Fibroblast of skin of left quadriceps (primary cell): Measurements from ENCODE around the gene XYLT1.

Experiments used
- DNase-seq, 2 experiments: peaks; one replicate each; pipeline ENCODE4 v3.0.0-alpha.2; 2013; ENCODE audit warnings: low read depth in 2 of 2

The XYLT1 gene

GRCh38 chr16:17457997-17458396 lies 12.8 kb downstream of the XYLT1 start:
- no peak for DNase-seq

- DNase-seq: no peak
These were observed 13.2 kb downstream of the XYLT1 start for GRCh38 chr16:17457513-17457912.

DNA sequence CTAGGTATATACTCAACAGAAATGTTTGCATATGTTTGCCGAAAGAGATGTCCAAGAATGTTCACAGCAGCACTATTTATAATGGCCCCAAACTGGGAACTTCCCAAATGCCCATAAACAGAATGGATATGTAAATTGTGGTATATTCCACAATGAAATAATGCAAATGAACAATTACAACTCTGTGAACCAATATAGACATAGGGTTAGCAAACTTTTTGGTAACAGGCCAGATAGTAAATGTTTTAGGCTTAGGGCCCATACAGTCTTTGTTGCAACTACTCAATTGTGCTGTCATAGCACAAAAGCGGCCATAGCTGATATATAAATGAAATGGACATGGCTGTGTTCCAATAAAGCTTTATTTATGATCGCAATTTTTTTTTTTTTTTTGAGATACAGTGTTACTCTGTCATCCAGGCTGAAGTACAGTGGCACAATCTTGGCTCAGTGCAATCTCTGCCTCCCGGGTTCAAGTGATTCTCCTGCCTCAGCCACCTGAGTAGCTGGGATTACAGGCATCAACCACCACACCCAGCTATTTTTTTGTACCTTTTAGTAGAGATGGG lies 16.5 kb downstream of the XYLT1 start:
- DNase-seq: no peak

DNA sequence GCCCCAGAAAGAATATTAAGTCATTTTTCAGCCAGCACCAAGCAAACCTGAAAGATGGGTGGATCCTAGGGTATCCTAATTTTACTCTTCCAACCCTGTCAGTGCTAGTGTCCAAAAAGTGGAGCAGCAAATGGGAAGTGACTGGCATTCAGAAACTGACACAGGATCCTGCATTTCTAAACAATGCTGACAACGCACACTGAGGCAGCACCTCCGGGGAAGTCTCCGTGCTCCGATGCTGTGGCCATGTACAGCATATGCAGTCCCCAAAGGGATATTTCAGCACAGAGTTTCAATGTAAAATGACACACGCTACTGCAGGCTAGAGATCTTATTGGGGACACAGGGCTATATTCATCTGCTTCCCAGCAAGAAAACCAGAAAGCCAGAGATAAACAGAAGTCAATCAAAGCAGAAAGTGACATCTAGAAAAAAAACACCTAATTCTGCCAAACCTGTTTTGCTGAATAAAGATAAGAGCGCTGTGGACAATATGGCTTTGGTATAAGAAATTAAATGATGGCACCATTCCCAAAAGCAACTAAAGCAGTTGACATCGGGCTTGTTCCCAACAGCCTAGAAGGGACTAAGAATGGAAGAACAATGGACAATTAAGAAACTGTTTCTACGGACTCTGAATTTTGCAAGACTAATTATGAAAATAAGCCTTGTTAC lies 17.3 kb downstream of the XYLT1 start:
- no peak for DNase-seq

- peak; percentile 55 for DNase-seq
These were observed 17.8 kb downstream of the XYLT1 start for GRCh38 chr16:17452922-17453321.

- DNase-seq: no peak
These were observed 18.9 kb downstream of the XYLT1 start for GRCh38 chr16:17451843-17452242.

DNA sequence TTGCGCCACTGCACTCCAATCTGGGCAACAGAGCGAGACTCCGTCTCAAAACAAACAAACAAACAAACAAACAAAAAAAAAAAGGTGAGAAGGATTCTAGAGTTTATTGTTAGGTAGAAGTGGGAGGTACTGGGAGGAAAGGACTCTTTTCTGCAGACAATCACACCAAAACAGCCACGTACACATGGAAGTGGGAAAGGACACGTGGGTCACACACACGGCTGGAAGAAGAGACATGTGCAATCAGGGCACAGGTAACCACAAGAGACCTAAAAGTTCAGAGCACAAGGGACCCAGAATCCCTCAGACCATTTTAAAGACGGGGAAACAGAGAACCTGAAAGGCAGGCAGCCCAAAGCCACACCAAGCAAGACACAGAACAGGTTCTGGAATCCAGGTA lies 20.5 kb downstream of the XYLT1 start:
- no peak for DNase-seq

- no peak for DNase-seq
These were observed 21.8 kb downstream of the XYLT1 start for GRCh38 chr16:17448640-17449638.

DNA sequence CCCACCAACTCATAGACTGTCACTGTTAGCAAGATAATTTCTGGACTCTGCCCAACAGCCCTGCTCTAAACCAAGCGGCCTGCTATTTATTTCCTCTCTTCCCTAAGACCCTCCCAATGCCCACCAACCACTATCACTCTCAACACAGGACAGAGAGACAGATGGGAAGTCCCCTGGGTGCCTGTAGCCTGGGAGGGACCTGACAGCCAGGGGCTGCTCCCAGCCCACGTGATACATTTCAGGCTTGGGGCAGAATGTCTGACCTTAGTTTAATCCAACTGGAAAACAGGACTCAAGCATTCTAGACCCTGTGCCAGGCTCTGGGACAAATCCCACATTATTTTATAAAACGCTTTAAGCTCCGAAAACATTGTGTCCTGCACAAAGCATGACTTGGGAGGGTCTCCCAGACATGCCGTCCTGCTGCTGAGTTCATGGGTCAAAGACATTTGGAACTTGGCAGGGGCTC lies 23.6 kb downstream of the XYLT1 start:
- no peak for DNase-seq

- no peak for DNase-seq
These were observed 24.1 kb downstream of the XYLT1 start for GRCh38 chr16:17446661-17447060.

DNA sequence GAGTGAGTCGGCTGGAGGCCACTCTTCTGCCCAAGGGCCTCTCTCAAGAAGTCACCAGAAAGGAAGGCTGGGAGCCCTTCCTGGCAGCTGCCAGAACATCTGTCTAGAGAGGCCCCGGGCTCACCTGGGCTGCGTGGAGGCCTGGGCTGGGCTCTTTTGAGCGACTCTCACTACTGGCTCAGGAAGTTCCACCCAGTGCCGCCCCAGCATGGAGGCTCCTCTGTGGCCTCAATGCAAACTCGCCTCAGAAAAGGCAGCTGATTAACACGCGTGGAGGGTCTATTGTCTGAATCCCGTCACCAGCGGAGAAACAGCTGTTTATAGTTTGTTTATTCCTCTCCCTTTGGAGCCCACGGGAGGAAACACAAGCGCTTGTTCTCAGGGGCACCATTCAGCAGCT lies 25.3 kb downstream of the XYLT1 start:
- DNase-seq: no peak

- no peak for DNase-seq
These were observed 26.1 kb downstream of the XYLT1 start for GRCh38 chr16:17444658-17445057.

DNA sequence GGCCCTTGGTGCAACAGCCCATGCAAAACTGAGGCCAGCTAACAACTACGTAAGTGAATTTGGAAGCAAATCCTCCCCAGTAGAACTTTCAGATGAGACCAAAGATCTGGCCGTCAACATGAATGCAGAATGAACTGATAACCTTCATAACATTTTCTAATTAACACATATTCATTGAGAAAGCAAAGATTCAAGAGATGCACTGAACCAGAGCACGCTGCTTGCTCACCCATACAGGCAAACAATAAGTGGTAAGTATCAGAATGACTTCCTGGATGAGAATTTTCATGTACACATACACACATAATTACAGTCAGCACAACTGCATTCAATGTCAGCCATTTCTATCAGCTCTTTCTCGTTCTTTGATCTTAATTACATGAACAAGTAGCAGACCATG lies 30.6 kb downstream of the XYLT1 start:
- DNase-seq: no peak

DNA sequence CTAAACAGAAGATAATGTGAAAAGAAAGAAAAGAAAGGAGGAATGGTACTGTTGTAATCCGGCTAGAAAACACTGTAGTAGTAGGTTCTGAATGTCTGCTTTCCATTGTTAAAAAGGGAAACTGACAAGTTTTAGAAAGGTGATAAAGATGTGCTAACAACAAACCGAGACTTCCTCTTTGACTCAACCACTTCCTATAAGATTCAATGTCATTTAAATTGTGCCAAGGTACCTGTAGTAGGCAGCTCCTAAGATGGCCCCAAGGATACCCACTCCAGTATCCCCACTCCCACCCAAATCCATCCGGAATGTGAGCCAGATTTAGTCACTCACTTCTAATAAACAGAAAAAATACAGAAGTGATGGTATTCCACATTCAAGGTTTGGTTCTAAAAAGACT lies 31.2 kb downstream of the XYLT1 start:
- no peak for DNase-seq

- no peak for DNase-seq
These were observed 32.8 kb downstream of the XYLT1 start for GRCh38 chr16:17437981-17438380.

DNA sequence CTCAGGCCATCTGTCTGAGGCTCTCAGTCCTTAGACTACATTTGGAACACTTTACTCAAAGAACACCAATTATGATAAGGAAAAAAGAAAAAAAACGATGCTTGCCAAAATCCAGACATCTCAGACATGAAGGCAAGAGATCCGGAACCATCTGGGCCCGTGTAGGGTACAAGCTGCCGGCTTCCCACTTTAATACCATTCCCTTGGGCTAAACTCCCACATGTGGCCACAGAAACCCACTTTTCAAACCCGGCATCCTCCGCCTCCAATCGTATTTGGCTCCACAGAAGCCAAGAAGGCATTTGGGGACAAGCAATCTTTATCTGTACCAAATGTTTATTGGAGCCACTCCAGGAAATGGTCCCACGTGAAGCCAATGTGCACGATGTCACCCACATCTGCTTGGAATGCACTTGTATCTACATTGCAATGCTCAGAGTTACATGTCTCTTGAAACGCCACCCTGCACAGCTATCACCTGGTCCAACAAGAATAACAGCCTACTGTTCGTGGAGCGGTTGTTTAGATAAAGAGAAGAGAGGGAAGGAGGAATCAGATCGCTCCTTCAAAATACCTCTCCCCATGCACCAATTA lies 33.5 kb downstream of the XYLT1 start:
- no peak for DNase-seq

DNA sequence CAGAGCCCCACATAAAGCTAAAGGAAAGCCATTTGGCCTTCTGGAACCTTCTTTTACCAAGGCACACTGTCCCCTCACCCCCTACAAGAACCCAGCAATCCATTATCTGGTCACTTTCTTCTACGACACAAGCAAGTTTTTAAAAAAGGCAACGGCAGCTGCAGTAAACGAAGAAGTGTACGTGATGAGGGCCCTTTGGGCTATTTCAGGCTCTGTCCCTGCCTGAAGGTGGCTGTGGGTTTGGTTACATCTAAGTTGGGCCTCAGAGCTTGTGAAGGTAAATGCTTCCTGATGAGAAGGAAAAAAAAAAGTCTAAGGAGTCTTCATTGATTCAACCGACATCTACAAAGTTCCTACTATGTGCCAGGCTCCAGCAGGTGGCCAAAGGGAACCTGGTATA lies 35.4 kb downstream of the XYLT1 start:
- DNase-seq: no peak

GRCh38 chr16:17433577-17434451 lies 36.9 kb downstream of the XYLT1 start:
- DNase-seq: no peak

DNA sequence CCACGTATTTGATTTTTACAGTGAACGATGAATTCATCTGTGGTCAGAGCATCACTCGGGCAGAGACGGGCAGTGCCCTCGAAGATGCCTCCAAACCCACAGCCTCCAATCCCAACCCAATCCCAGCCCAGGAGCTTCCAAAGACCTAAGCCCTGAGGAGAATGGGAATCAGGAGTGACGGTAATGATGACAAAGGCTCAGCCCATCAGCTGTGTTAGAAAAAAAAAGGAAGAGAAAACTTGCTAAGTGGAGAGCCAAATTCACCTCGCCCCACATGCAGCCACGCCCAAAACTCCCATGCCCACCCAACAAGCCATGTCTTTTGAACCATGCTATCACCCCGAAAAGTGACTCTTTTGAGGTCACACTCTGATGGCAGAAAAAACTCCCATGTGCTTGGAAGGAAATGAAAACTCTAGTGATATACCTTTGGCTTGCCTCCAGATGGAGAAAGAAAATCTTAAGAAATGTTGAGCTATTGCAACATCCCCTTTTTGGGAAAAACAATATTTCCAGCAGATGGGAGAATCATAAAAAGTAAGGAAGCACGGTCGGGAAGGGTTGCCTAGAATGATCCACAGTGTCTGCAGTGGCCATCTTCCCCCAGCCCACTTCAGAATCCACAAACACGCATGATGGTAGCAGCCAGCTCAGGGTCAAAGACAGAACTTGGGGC lies 37.7 kb downstream of the XYLT1 start:
- DNase-seq: peak; percentile 67

- no peak for DNase-seq
These were observed 38.7 kb downstream of the XYLT1 start for GRCh38 chr16:17431968-17432625.
